ENCODE results near the gene MEG3. TPM values are rescaled to one million over a fixed set of nuclear protein-coding genes. Genes with fewer than 3 reads are reported as not detected.

MEG3 gene
- total and polyA plus RNA-seq, 2 experiments from 2014 or later, result not detected

DNA sequence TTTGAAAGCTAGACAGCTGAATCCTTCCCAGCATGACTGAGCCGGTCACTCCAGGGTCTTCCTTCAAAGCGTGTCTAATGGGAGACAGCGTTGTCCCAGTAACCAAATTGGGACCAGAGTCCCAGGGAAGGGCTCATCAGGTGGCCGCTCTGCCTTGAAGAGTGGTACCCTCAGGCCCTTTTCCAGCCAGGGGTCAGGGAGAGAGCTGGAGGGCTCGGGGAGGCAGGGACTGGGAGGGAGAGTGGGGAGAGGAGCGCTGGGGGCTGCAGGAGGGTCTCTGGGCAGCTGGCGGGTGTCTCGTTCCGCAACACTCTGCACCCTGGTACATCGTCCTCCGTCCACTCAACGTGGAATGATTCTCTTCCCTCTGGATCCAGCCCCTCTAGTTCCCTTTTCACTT lies 79.2 kb downstream of the MEG3 start (continued):
- TF ChIP-seq, protein P1, sequence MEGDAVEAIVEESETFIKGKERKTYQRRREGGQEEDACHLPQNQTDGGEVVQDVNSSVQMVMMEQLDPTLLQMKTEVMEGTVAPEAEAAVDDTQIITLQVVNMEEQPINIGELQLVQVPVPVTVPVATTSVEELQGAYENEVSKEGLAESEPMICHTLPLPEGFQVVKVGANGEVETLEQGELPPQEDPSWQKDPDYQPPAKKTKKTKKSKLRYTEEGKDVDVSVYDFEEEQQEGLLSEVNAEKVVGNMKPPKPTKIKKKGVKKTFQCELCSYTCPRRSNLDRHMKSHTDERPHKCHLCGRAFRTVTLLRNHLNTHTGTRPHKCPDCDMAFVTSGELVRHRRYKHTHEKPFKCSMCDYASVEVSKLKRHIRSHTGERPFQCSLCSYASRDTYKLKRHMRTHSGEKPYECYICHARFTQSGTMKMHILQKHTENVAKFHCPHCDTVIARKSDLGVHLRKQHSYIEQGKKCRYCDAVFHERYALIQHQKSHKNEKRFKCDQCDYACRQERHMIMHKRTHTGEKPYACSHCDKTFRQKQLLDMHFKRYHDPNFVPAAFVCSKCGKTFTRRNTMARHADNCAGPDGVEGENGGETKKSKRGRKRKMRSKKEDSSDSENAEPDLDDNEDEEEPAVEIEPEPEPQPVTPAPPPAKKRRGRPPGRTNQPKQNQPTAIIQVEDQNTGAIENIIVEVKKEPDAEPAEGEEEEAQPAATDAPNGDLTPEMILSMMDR (conservative IDR thresholded peaks at IDR 0.05; ENCODE audit: low read depth in 2 of 2), result no peak
- TF ChIP-seq ZNF114 (CRISPR knock-in tag; IDR thresholded peaks at IDR 0.05), result no peak
- TF ChIP-seq ETS1 (IDR thresholded peaks at IDR 0.05), result no peak
- no peak for TF ChIP-seq ZNF331 (CRISPR knock-in tag; IDR thresholded peaks at IDR 0.05; ENCODE audit: low read depth)
- TF ChIP-seq CREB1 (CRISPR knock-in tag; IDR thresholded peaks at IDR 0.05; ENCODE audit: low read depth), result no peak
- no peak for TF ChIP-seq STAT1 (IDR thresholded peaks at IDR 0.05; ENCODE audit: unreplicated experiment)

- peak; percentile 48 for ATAC-seq
- no peaks in the 10 kb centered on the region; the same call in 1 of the 2 replicates for H4K20me1 ChIP-seq (replicated peaks; ENCODE audit: insufficient read depth)
- no peaks in the 10 kb centered on the region for H3F3A ChIP-seq (replicated peaks; ENCODE audit: low read depth)
- no peak overlapping the region for H3K27ac ChIP-seq (ENCODE audit: low read depth)
- H3K4me2 ChIP-seq, result no peak overlapping the region
- H3K9me2 ChIP-seq (ENCODE audit: insufficient read depth), result no peaks in the 10 kb centered on the region
- TF ChIP-seq, protein P1 (conservative IDR thresholded peaks at IDR 0.05; ENCODE audit: low read depth in 2 of 2), result peak; percentile 71 to 85
- TF ChIP-seq EZH2phosphoT487 (IDR thresholded peaks at IDR 0.05; ENCODE audit: unreplicated experiment), result no peak
- H3K27ac Mint-ChIP-seq, result no peak overlapping the region
- H3K4me1 ChIP-seq (ENCODE audit: insufficient read depth), result peaks cover 8% of the 10 kb centered on the region; the same call in 1 of the 2 replicates
- H3K4me3 Mint-ChIP-seq, result no peak overlapping the region
- DNase-seq (ENCODE audit: low spot score), result peak; percentile 70
- H3K4me3 ChIP-seq, result no peak overlapping the region
- H3K27me3 ChIP-seq (ENCODE audit: insufficient read depth), result peaks cover 26% of the 10 kb centered on the region
- peaks cover 21% of the 10 kb centered on the region for H3K4me1 Mint-ChIP-seq
- H3K9me3 Mint-ChIP-seq, result peaks cover 13% of the 10 kb centered on the region
- H3K36me3 ChIP-seq (ENCODE audit: insufficient read depth), result no peaks in the 10 kb centered on the region
- peaks cover 32% of the 10 kb centered on the region for H3K27me3 Mint-ChIP-seq (ENCODE audit: insufficient read depth, low read depth, poor library complexity)
- peaks cover 4% of the 10 kb centered on the region; the same call in 1 of the 3 replicates for H3K36me3 Mint-ChIP-seq (ENCODE audit: low read depth)
- H2AFZ ChIP-seq, result no peak overlapping the region
- H3K79me2 ChIP-seq (replicated peaks; ENCODE audit: insufficient read depth), result no peaks in the 10 kb centered on the region
Observed at GRCh38 chr14:100906420-100906819, 80.5 kb downstream of the MEG3 start.

DNA sequence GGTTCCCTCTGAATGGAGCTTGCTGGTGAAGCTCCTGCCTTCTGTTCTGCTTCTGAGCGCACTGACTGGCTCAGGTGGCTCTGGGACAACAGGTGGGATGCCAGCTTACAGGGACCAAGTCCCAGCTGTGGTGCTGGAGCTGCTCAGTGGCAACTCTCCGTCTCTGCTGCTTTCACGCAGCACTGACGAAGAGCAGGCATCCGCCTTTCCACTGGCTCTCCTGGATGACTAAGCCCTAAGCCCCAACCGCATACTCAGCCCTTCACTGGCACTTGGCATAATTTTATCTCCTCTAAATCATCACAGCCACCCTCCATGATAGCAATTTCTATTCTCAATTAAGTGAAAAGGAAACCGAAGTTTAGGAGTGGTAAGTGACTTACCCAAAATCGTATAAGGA lies 81.3 kb downstream of the MEG3 start:
- TF ChIP-seq EZH2phosphoT487 (IDR thresholded peaks at IDR 0.05; ENCODE audit: unreplicated experiment) (no peak), ZNF114 (CRISPR knock-in tag; IDR thresholded peaks at IDR 0.05) (no peak), NANOG (IDR thresholded peaks at IDR 0.05; ENCODE audit: borderline replicate concordance) (no peak), EZH2 (IDR thresholded peaks at IDR 0.05; ENCODE audit: low read depth, unreplicated experiment) (no peak), ETS1 (IDR thresholded peaks at IDR 0.05) (no peak)

More for the DNA sequence above, 81.3 kb downstream of the MEG3 start:
- Mint-ChIP-seq H3K27me3 (ENCODE audit: insufficient read depth, low read depth, poor library complexity) (peaks cover 27% of the 10 kb centered on the region), H3K4me1 (peaks cover 19% of the 10 kb centered on the region), H3K36me3 (ENCODE audit: low read depth) (peaks cover 1% of the 10 kb centered on the region; the same call in 1 of the 3 replicates), H3K9me3 (peaks cover 7% of the 10 kb centered on the region), H3K27ac (no peak overlapping the region), H3K4me3 (no peak overlapping the region)
- no peak overlapping the region for H3K4me3 ChIP-seq
- DNase-seq (ENCODE audit: low spot score) (no peak), ATAC-seq (no peak)
- H3K27ac ChIP-seq (ENCODE audit: low read depth), result no peak overlapping the region
- no peaks in the 10 kb centered on the region for H3K9me2 ChIP-seq (ENCODE audit: insufficient read depth)
- H3F3A ChIP-seq (replicated peaks; ENCODE audit: low read depth), result no peaks in the 10 kb centered on the region
- no peaks in the 10 kb centered on the region for H3K36me3 ChIP-seq (ENCODE audit: insufficient read depth)
- peaks cover 8% of the 10 kb centered on the region; the same call in 1 of the 2 replicates for H3K4me1 ChIP-seq (ENCODE audit: insufficient read depth)
- H3K79me2 ChIP-seq (replicated peaks; ENCODE audit: insufficient read depth), result no peaks in the 10 kb centered on the region
- peaks cover 26% of the 10 kb centered on the region for H3K27me3 ChIP-seq (ENCODE audit: insufficient read depth)
- no peak overlapping the region for H3K4me2 ChIP-seq
- no peaks in the 10 kb centered on the region; the same call in 1 of the 2 replicates for H4K20me1 ChIP-seq (replicated peaks; ENCODE audit: insufficient read depth)
- H2AFZ ChIP-seq, result no peak overlapping the region

Data from GM23338 (cell line).